SKM-1 (cell line): Measurements from ENCODE around the gene MYCBPAP.
"Not testable (repeated sequence)": the region's sequence is repeated elsewhere in the genome, so short reads cannot be mapped to it uniquely, and the experiment has no call there.

Experiments used
- DNase-seq: peaks from one replicate; lab custom pipeline; 2025; ENCODE audit not compliant: unreplicated experiment; lab: John Stamatoyannopoulos, UW

The MYCBPAP gene

GRCh38 chr17:50471009-50471905 is 37.0 kb upstream of the MYCBPAP start:
- DNase-seq, result no peak

- no peak for DNase-seq
These were observed 36.0 kb upstream of the MYCBPAP start for GRCh38 chr17:50472286-50472685.

GRCh38 chr17:50472761-50473161 is 35.5 kb upstream of the MYCBPAP start:
- DNase-seq, result not testable (repeated sequence)

GRCh38 chr17:50473901-50474300 is 34.3 kb upstream of the MYCBPAP start:
- DNase-seq, result no peak

GRCh38 chr17:50474523-50474922 is 33.7 kb upstream of the MYCBPAP start:
- DNase-seq, result no peak

GRCh38 chr17:50475362-50475761 is 32.9 kb upstream of the MYCBPAP start:
- DNase-seq, result no peak

GRCh38 chr17:50475775-50476544 is 32.3 kb upstream of the MYCBPAP start:
- not testable (repeated sequence) for DNase-seq

- DNase-seq, result no peak
These were observed 31.5 kb upstream of the MYCBPAP start for GRCh38 chr17:50476545-50477315.

- no peak for DNase-seq
These were observed 30.3 kb upstream of the MYCBPAP start for GRCh38 chr17:50477976-50478375.

- peak; percentile 78 for DNase-seq
These were observed 29.6 kb upstream of the MYCBPAP start, which contains the start of gene RSAD1 for GRCh38 chr17:50478391-50479381. RSAD1 (plus strand) TSS chr17:50478860; CDS start chr17:50478885, 25 bp downstream.

GRCh38 chr17:50479522-50480141 is 28.6 kb upstream of the MYCBPAP start:
- peak; percentile 84 for DNase-seq

- no peak for DNase-seq
These were observed 28.0 kb upstream of the MYCBPAP start for GRCh38 chr17:50480142-50480764.

- no peak for DNase-seq
These were observed 27.3 kb upstream of the MYCBPAP start for GRCh38 chr17:50480854-50481490.

- no peak for DNase-seq
These were observed 26.6 kb upstream of the MYCBPAP start for GRCh38 chr17:50481648-50482047.

GRCh38 chr17:50482110-50482509 is 26.1 kb upstream of the MYCBPAP start:
- DNase-seq, result no peak

GRCh38 chr17:50482516-50482915 is 25.7 kb upstream of the MYCBPAP start:
- DNase-seq, result peak; percentile 47

- DNase-seq, result no peak
These were observed 25.0 kb upstream of the MYCBPAP start for GRCh38 chr17:50483266-50483665.

GRCh38 chr17:50484386-50485155 is 23.7 kb upstream of the MYCBPAP start:
- DNase-seq, result no peak
